GM06990 (cell line): ENCODE data around the gene KIF6.

ENCODE experiments used
- DNase-seq: peaks from one replicate; pipeline ENCODE4 v3.0.0-alpha.2; 2011; ENCODE audit not compliant: insufficient read length; ENCODE audit errors: extremely low read depth
- H3K27me3 ChIP-seq: replicated peaks from 2 replicates; pipeline ENCODE4 v1.6.0; 2011; ENCODE audit warnings: low read length; ENCODE audit not compliant: control insufficient read depth, insufficient read depth
- H3K36me3 ChIP-seq: 2 replicates; pipeline ENCODE4 v1.5.1; 2011; ENCODE audit warnings: low read length; ENCODE audit not compliant: control insufficient read depth, insufficient read depth
- H3K4me3 ChIP-seq: replicated peaks from 2 replicates; pipeline ENCODE4 v1.5.1; 2011; ENCODE audit warnings: low read depth, mild to moderate bottlenecking, control low read depth, low read length
- TF ChIP-seq, protein P1 (sequence below): IDR thresholded peaks from 2 replicates; pipeline ENCODE4 v1.5.1; 2011; ENCODE audit warnings: low read length, control low read depth, mild to moderate bottlenecking, inconsistent platforms; ENCODE audit not compliant: insufficient read depth, poor library complexity, severe bottlenecking

The KIF6 gene

DNA sequence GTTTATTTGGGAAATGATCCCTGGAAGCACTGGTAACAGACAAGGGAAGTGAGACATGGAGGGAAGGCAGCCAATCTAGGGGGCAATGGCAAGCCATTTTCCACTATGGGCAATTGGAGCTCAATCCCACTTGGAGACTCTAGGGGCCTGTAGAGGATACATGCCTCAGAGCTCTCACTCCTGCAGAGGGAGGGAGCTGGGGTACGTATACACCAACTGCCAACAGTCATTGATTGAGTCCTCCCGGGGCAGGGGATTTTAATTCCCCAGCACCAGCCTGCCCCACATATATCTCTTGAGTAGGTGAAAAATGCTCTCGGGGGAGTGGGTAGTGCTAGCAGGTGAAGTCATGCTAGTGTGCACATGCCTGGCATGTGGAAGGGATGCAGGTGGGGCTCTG is 323.8 kb downstream of the KIF6 start:
- Histone ChIP-seq H3K27me3 (no peaks in the 10 kb centered on the region), H3K4me3 (no peak overlapping the region), H3K36me3 (no peaks in the 10 kb centered on the region)
- TF ChIP-seq, protein P1, sequence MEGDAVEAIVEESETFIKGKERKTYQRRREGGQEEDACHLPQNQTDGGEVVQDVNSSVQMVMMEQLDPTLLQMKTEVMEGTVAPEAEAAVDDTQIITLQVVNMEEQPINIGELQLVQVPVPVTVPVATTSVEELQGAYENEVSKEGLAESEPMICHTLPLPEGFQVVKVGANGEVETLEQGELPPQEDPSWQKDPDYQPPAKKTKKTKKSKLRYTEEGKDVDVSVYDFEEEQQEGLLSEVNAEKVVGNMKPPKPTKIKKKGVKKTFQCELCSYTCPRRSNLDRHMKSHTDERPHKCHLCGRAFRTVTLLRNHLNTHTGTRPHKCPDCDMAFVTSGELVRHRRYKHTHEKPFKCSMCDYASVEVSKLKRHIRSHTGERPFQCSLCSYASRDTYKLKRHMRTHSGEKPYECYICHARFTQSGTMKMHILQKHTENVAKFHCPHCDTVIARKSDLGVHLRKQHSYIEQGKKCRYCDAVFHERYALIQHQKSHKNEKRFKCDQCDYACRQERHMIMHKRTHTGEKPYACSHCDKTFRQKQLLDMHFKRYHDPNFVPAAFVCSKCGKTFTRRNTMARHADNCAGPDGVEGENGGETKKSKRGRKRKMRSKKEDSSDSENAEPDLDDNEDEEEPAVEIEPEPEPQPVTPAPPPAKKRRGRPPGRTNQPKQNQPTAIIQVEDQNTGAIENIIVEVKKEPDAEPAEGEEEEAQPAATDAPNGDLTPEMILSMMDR: no peak
- DNase-seq: no peak

DNA sequence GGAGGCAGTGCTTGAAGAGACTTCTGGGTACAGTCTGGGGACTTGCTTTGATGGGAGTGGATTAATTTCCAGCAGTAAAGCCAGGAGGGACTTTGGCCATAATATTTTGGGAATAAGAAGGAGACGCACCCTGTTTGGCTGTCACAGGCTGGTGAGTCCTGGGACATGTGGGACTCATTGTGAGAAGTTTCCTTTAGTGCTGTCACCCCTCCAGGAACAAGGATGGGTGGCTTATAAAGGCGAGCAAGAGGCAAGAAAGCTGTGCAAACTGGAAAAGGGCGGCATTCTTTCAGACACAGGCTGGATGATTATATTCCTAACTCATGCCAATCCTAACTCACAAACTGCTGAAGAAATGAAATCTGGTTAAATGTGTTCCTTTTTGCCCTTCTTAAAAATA is 325.2 kb downstream of the KIF6 start:
- Histone ChIP-seq H3K36me3 (no peaks in the 10 kb centered on the region), H3K4me3 (no peak overlapping the region), H3K27me3 (no peaks in the 10 kb centered on the region)
- no peak for DNase-seq
- TF ChIP-seq, protein P1: no peak

- no peak for DNase-seq
- no peaks in the 10 kb centered on the region for H3K27me3 ChIP-seq
- no peaks in the 10 kb centered on the region for H3K36me3 ChIP-seq
- no peak overlapping the region for H3K4me3 ChIP-seq
- TF ChIP-seq, protein P1: no peak
Measured at GRCh38 chr6:39396854-39397253, 328.4 kb downstream of the KIF6 start.

DNA sequence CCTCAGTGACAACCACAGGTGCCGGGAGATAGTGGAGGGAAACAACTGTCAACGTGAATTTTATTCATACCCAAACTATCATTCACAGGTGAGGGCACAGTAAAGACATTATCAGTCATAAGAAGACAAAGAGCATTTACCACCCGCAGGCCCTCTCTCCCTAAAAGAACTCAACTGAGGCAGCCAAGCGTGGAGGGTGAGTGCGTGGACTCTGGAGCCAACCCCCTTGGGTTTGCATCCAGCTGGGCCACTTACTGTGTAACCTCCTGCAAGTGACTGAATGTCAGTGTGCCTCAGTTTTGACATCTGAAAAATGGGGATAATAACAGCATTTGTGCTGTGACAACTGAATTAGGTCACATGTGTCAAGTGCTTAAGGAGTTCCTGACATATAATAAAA is 332.1 kb downstream of the KIF6 start:
- Histone ChIP-seq H3K4me3 (no peak overlapping the region), H3K27me3 (no peaks in the 10 kb centered on the region), H3K36me3 (no peaks in the 10 kb centered on the region)
- TF ChIP-seq, protein P1: no peak
- no peak for DNase-seq

DNA sequence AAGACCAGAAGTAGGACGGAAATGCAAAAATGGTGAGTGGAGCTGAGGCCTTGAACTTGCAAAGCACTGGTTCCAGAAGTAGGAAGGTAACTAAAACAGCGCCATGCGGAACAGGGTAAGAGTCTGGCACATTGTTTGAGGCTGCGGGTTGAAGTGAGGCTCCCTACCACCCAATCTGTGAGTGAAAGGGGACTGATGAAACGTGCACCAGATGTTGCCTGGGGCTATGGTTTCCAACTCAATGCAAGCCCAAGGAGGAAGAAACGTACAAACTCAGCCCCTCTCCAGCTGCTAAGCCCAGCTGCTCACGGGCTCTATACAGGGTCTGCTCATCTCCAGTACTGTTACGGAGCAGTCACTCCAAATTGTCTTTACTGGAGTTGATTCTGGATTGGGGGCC is 334.0 kb downstream of the KIF6 start:
- no peak for DNase-seq
- H3K36me3 ChIP-seq: no peaks in the 10 kb centered on the region
- H3K27me3 ChIP-seq: no peaks in the 10 kb centered on the region
- TF ChIP-seq, protein P1: no peak
- H3K4me3 ChIP-seq: no peak overlapping the region

- DNase-seq: no peak
- no peak overlapping the region for H3K4me3 ChIP-seq
- no peaks in the 10 kb centered on the region for H3K27me3 ChIP-seq
- TF ChIP-seq, protein P1: peak; percentile 22
- no peaks in the 10 kb centered on the region for H3K36me3 ChIP-seq
Measured at GRCh38 chr6:39389484-39389767, 335.8 kb downstream of the KIF6 start.
